Measurements from ENCODE around the gene ATIC. TPM values are rescaled to one million over a fixed set of nuclear protein-coding genes. Genes with fewer than 3 reads are reported as not detected.

Gene ATIC
- total RNA-seq, 1 donor from 2014 or later, result 81.6 TPM

- TF ChIP-seq CTCF (IDR thresholded peaks at IDR 0.05; ENCODE audit: insufficient read depth, low read length, poor library complexity, severe bottlenecking), result no peak
- no peaks in the 10 kb centered on the region for H3K27me3 ChIP-seq (ENCODE audit: control insufficient read depth, insufficient read depth, low read length)
- no peaks in the 10 kb centered on the region for H3K36me3 ChIP-seq (ENCODE audit: control insufficient read depth, insufficient read depth, low read length)
- no peak for DNase-seq (ENCODE audit: low read depth)
- no peak overlapping the region for H3K4me3 ChIP-seq (ENCODE audit: low read depth, low read length)
Measured at GRCh38 chr2:215315301-215315700, 3.4 kb downstream of the ATIC start.

- no peak for DNase-seq (ENCODE audit: low read depth)
- H3K27me3 ChIP-seq (ENCODE audit: control insufficient read depth, insufficient read depth, low read length), result no peaks in the 10 kb centered on the region
- H3K4me3 ChIP-seq (ENCODE audit: low read depth, low read length), result no peak overlapping the region
- no peaks in the 10 kb centered on the region for H3K36me3 ChIP-seq (ENCODE audit: control insufficient read depth, insufficient read depth, low read length)
- TF ChIP-seq CTCF (IDR thresholded peaks at IDR 0.05; ENCODE audit: insufficient read depth, low read length, poor library complexity, severe bottlenecking), result no peak
Measured at GRCh38 chr2:215316336-215316735, 4.5 kb downstream of the ATIC start.

GRCh38 chr2:215319500-215319899 is 7.6 kb downstream of the ATIC start:
- TF ChIP-seq CTCF (IDR thresholded peaks at IDR 0.05; ENCODE audit: insufficient read depth, low read length, poor library complexity, severe bottlenecking), result no peak
- no peak overlapping the region for H3K4me3 ChIP-seq (ENCODE audit: low read depth, low read length)
- H3K36me3 ChIP-seq (ENCODE audit: control insufficient read depth, insufficient read depth, low read length), result no peaks in the 10 kb centered on the region

GRCh38 chr2:215320102-215320501 is 8.2 kb downstream of the ATIC start:
- Histone ChIP-seq H3K36me3 (ENCODE audit: control insufficient read depth, insufficient read depth, low read length) (no peaks in the 10 kb centered on the region), H3K27me3 (ENCODE audit: control insufficient read depth, insufficient read depth, low read length) (no peaks in the 10 kb centered on the region), H3K4me3 (ENCODE audit: low read depth, low read length) (no peak overlapping the region)
- TF ChIP-seq CTCF (IDR thresholded peaks at IDR 0.05; ENCODE audit: insufficient read depth, low read length, poor library complexity, severe bottlenecking), result no peak
- DNase-seq (ENCODE audit: low read depth), result no peak

More at GRCh38 chr2:215319500-215319899, 7.6 kb downstream of the ATIC start:
- DNase-seq (ENCODE audit: low read depth), result no peak
- no peaks in the 10 kb centered on the region for H3K27me3 ChIP-seq (ENCODE audit: control insufficient read depth, insufficient read depth, low read length)

GRCh38 chr2:215320679-215321078 is 8.8 kb downstream of the ATIC start:
- H3K36me3 ChIP-seq (ENCODE audit: control insufficient read depth, insufficient read depth, low read length), result no peaks in the 10 kb centered on the region
- H3K27me3 ChIP-seq (ENCODE audit: control insufficient read depth, insufficient read depth, low read length), result no peaks in the 10 kb centered on the region
- DNase-seq (ENCODE audit: low read depth), result no peak
- TF ChIP-seq CTCF (IDR thresholded peaks at IDR 0.05; ENCODE audit: insufficient read depth, low read length, poor library complexity, severe bottlenecking), result no peak
- no peak overlapping the region for H3K4me3 ChIP-seq (ENCODE audit: low read depth, low read length)

- Histone ChIP-seq H3K36me3 (ENCODE audit: control insufficient read depth, insufficient read depth, low read length) (peaks cover 5% of the 10 kb centered on the region), H3K4me3 (ENCODE audit: low read depth, low read length) (no peak overlapping the region), H3K27me3 (ENCODE audit: control insufficient read depth, insufficient read depth, low read length) (no peaks in the 10 kb centered on the region)
- TF ChIP-seq CTCF (IDR thresholded peaks at IDR 0.05; ENCODE audit: insufficient read depth, low read length, poor library complexity, severe bottlenecking), result no peak
- no peak for DNase-seq (ENCODE audit: low read depth)
Measured at GRCh38 chr2:215324811-215325210, 13.0 kb downstream of the ATIC start.

Measured in kidney epithelial cell (primary cell).